SIG-M5 treated with dmso at 0.1 percent for 504 hours (cell line): ENCODE data around the gene GRIN3B.

Source experiments
- DNase-seq: peaks from one replicate; lab custom pipeline; 2025; ENCODE audit not compliant: unreplicated experiment; lab: John Stamatoyannopoulos, UW

Gene GRIN3B

DNA sequence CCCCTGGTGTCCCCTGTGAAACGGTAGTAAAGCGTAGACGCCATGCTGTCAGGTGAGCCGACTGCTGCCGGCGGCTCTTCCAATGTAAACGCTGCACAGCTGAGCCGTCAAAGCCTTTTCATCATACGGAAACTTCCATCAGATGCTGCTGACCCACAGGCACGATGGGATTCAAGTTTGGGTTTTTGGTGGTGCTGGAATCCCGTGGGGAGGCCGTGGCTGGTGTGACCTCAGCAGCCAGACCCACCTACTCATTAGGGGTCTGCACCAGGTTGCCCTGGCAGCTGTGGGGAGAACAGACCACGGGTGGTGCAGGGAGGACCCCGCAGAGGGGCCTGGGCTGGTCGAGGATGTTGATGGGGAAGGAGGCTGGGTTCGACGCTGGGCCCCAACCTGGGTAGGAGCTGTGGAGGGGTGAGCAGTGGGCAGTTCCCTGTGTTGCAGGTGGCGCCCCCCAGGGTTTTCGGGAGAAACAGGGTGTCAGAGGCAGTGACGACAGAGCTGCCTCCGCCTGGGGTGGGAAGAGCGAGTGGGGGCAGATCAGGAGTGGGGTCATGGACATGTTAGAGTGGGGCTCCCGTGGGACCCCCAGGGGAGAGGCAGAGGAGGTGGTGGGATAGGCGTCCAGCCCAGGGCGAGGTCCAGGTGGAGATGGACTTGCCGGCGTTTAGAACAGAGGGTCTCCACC, 6.6 kb downstream of the GRIN3B start:
- no peak for DNase-seq

GRCh38 chr19:1007399-1008251, 7.4 kb downstream of the GRIN3B start:
- DNase-seq, result no peak

DNA sequence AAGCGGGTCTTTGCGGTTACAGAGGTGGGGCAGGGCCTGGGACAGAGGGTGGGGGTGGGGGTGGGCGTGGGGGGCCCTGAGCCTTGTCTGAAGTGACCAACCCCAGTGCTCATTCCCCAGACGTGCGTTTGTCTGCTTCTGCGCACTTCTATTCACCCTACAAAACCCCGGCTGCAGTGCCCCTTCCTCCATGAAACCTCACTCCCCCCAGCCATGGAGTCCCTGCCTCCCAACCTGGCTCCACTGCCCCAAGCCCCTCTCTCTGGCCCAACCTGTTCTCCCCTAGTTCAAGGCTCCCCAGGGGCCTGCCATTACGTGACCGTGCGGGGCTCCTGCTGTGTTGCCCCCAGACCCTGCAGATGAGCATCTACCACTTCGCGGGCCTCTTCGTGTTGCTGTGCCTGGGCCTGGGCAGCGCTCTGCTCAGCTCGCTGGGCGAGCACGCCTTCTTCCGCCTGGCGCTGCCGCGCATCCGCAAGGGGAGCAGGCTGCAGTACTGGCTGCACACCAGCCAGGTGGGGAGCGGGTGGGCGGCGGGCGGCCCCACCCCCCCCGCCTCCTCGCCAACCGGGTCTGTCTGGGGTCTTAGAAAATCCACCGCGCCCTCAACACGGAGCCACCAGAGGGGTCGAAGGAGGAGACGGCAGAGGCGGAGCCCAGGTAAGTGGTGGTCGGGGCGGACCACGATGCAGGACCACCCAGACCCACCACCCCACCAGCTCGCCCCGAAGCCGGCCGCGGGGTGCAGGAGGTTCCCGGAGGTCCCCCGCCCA, 8.2 kb downstream of the GRIN3B start:
- no peak for DNase-seq

GRCh38 chr19:1009041-1009980, 9.1 kb downstream of the GRIN3B start:
- DNase-seq, result no peak

- DNase-seq, result no peak
Measured at GRCh38 chr19:1009981-1010538, 9.8 kb downstream of the GRIN3B start.

- no peak for DNase-seq
Measured at GRCh38 chr19:1010586-1011510, 10.6 kb downstream of the GRIN3B start.

DNA sequence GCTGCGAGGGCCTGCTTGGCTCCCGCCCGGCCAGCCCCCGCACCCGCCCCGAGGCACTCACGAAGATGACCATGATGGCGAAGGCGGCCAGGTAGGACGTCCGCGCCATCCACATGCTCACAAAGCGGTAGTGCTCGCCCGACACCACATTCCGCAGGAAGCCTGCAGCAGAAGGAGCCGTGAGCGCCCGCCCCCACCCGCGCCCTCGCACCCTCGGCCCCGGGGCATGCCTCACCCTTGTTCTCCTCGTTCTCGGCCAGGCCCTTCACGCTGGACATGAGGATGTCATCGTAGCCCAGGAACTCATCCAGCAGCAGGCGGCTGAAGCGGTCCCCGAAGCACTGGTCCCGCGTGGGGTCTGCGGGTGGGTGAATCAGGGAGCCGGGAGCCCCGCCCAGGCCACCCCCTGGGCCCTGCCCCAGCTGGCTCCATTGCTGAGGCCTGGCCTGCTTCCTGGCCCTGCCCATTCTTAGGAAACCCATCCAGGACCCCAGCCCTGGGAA, 11.7 kb downstream of the GRIN3B start:
- DNase-seq, result no peak

- DNase-seq, result no peak
Measured at GRCh38 chr19:1012334-1012733, 12.1 kb downstream of the GRIN3B start.

GRCh38 chr19:1013218-1013617, 13.0 kb downstream of the GRIN3B start:
- no peak for DNase-seq

- no peak for DNase-seq
Measured at GRCh38 chr19:1014161-1015060, 14.2 kb downstream of the GRIN3B start.

DNA sequence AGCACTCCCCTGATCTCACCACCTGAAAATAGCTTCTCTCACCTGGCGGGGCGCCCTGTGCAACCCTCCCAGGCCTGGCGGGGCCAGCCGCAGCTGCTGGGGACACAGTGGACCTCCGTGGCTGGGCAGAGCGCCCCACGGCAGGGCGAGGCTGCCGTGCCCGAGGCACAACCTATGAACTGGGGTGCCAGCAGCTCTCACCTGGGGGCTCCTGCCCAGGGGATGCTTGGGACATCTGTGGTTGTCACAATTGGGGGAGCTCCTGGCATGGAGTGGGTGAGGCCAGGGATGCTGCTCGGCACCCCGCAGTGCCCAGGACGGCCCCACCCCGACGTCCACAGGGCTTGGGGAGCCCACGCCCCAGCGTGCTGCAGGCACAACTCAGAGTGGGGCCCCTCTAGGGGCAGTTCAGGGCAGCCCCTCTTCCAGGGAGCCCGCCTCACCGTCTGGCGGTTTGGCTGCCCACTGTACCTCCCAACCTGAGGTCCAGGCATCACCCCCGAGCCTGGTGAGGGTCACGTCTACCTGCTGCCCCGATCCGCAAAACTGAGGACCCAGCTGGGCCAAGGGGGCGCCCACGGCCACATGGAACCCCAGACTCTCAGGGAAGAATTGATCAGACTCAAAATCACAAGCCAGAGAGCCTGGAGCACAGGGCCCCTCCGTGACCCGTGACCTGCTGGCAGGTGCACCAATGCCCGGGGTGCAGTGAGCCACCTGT, 15.0 kb downstream of the GRIN3B start:
- no peak for DNase-seq

DNA sequence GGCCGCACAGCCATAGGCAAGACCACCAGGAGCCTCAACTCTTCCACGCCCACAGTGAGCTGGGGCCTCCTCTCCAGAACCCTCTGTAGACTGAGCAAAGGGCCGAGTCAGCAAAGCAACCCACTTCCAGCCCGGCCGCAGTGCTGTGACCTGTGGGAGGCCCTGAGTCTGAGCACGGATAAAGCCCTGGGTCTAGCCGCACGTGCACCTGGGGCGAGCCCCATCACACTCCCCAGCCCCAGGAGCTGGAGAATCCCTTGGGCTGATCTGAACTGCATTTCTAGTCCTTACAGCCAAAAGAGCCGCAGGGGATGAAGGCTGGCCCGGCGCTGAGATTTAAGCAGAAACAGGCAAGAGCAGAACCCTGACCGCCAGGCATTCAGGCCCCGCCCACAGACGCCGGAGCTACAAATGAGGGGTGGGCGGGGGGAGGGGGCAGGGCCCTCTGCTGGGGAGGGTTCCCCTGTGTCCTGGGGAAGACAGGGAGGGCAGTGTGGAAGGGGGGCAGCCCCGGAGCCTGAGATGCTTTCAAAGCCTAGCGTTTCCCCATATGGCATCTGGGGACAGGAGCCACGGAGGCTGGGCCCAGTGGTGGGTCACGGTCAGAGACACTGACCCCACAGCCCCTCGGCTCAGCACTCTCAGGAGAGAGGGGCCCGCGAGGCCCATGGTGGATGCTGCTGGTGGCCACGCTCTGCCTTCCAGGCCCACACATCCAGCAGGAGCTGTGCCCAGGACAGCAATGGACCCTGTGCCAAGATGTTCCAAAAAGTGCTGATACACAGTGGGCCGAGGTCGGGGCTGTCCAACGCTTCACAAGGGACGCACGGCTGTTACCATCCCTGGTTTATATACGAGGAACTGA, 15.8 kb downstream of the GRIN3B start:
- DNase-seq, result no peak

DNA sequence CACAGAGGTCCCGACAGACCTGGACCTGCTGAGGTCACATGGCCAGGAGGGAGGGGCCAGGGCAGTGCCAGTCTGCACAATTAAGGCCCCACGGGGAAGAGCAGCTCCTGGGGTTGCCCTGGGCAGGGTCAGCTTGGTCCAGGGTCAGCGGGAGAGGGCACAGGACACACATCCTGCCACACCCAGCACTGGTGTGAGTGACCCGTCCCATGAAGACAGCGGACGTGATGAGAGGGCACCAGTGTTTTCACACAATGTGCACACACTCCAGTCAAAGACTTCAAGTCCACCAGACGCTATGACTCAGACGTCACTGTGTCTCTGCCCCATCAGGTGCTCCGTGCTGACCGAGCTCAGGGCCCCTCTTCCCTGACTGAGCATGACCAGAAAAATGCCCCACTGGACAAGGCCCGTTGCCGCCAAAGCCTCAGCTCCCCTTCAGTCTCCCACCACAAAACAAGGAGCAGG, 16.5 kb downstream of the GRIN3B start:
- DNase-seq, result no peak

GRCh38 chr19:1017115-1017905, 17.1 kb downstream of the GRIN3B start:
- DNase-seq, result no peak

- no peak for DNase-seq
Measured at GRCh38 chr19:1017906-1018305, 17.7 kb downstream of the GRIN3B start.
